Mesodermal cell (in vitro differentiated cells): ENCODE results near the gene MAGEB4.
A peak's percentile ranks its signal among the peaks of the same experiment; 100 is the strongest.

Source experiments
- H3K27ac ChIP-seq: 2 replicates; pipeline ENCODE4 v1.7.0; 2013; ENCODE audit warnings: mild to moderate bottlenecking, low read depth, low read length, moderate library complexity; ENCODE audit not compliant: severe bottlenecking
- H3K36me3 ChIP-seq: 2 replicates; pipeline ENCODE4 v1.7.1; 2013; ENCODE audit warnings: mild to moderate bottlenecking, low read length, moderate library complexity; ENCODE audit not compliant: control insufficient read depth, insufficient read depth
- H3K4me1 ChIP-seq: one replicate; pipeline ENCODE4 v1.7.1; 2013; ENCODE audit warnings: mild to moderate bottlenecking, low read length; ENCODE audit not compliant: insufficient read depth, control insufficient read depth, poor library complexity, severe bottlenecking
- H3K4me3 ChIP-seq: 2 replicates; pipeline ENCODE4 v1.7.0; 2013; ENCODE audit warnings: low read length, control low read depth, mild to moderate bottlenecking; ENCODE audit not compliant: insufficient read depth, poor library complexity, severe bottlenecking; ENCODE audit errors: extremely low read depth
- H3K9me3 ChIP-seq: 2 replicates; pipeline ENCODE4 v1.7.1; 2013; ENCODE audit warnings: mild to moderate bottlenecking, low read length, moderate library complexity; ENCODE audit not compliant: control insufficient read depth
- WGBS, 2 experiments: methylation state at CpG; one replicate each; pipeline ENCODE4 v1.1.5; 2013; ENCODE audit warnings: missing lambda C conversion rate in 2 of 2; ENCODE audit not compliant: insufficient coverage in 2 of 2; 5-methylcytosine and 5-hydroxymethylcytosine counted together

The MAGEB4 gene

DNA sequence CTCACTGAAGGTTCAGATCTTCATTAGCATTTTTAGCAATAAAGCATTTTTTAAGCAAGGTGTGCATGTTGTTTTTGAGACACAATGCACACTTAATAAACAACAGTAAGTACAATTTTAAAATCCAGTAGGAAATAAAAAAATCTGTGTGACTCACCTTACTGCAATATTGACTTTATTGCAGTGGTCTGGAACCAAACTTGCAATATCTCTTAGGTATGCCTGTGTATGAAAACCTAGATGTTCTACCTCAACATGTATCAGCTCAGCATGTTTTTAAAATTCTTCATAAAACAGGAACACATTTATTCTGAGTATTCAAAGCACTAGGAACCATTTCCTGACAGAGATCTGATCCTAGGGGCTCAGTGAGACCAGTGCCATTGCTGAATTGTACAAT is 40.7 kb downstream of the MAGEB4 start:
- Histone ChIP-seq H3K4me3 (no peak overlapping the region), H3K4me1 (peaks cover 9% of the 10 kb centered on the region), H3K9me3 (no peaks in the 10 kb centered on the region), H3K27ac (peak overlapping the region; percentile 98), H3K36me3 (no peaks in the 10 kb centered on the region)

DNA sequence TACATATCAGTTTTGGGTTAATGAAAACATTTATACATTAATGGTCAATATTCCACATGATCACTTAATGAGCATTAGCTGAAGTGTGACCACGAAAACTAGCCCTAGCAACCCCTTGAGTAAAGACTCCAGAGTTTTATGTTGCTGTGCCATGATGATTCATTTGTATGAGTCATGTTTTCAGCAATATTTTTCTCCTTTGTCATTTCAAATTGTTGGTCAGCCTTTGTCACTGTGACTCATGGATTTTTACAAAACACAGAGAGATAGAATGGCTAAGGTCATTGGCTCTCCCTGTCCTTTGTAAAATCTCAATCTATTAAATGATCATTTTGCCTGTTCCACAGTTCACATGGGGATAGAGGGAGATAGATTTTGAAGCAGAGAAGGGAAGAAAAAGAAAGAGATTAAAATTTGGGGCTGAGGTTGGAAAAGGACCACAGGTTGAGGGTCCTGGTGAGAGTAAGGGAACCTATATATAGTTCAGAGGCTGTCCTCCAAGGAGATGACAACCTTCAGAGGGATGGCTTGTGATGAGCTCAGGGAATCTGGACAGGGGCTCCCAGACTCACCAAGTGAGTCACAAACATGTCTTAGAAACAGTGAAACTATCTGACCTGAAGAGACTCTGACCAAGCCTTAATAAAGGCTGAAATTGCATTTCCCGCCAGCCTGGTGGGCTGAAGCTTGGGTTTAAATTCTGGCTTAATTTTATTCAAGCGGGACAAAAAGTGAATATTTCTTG is 41.8 kb downstream of the MAGEB4 start:
- 100% methylated on average over 1 of the region's 3 CpGs; no CpG with 5 or more reads in 1 of the 2 experiments for WGBS, 2 experiments
- Histone ChIP-seq H3K4me1 (peaks cover 9% of the 10 kb centered on the region), H3K4me3 (no peak overlapping the region), H3K36me3 (no peaks in the 10 kb centered on the region), H3K27ac (peak overlapping the region; percentile 98), H3K9me3 (no peaks in the 10 kb centered on the region)
